ENCODE measurements around the gene PCNX3.

The PCNX3 gene

GRCh38 chr11:65639623-65640482 lies 24.3 kb downstream of the PCNX3 start:
- no peak for DNase-seq (ENCODE audit: low read depth in 2 of 2)

- no peak for DNase-seq (ENCODE audit: low read depth in 2 of 2)
Observed at GRCh38 chr11:65640483-65641296, 25.1 kb downstream of the PCNX3 start.

GRCh38 chr11:65641297-65642013 lies 25.9 kb downstream of the PCNX3 start:
- DNase-seq (ENCODE audit: low read depth in 2 of 2) = no peak

- no peak for DNase-seq (ENCODE audit: low read depth in 2 of 2)
Observed at GRCh38 chr11:65642014-65642671, 26.6 kb downstream of the PCNX3 start.

- no peak for DNase-seq (ENCODE audit: low read depth in 2 of 2)
Observed at GRCh38 chr11:65643971-65644370, 28.4 kb downstream of the PCNX3 start.

GRCh38 chr11:65644837-65645236 lies 29.3 kb downstream of the PCNX3 start:
- no peak for DNase-seq (ENCODE audit: low read depth in 2 of 2)

- DNase-seq (ENCODE audit: low read depth in 2 of 2) = no peak
Observed at GRCh38 chr11:65645710-65646109, 30.1 kb downstream of the PCNX3 start.

- no peak for DNase-seq (ENCODE audit: low read depth in 2 of 2)
Observed at GRCh38 chr11:65646288-65646957, 30.8 kb downstream of the PCNX3 start.

GRCh38 chr11:65646958-65647701 lies 31.6 kb downstream of the PCNX3 start:
- no peak for DNase-seq (ENCODE audit: low read depth in 2 of 2)

- DNase-seq (ENCODE audit: low read depth in 2 of 2) = no peak
Observed at GRCh38 chr11:65648997-65649493, 33.5 kb downstream of the PCNX3 start.

- DNase-seq (ENCODE audit: low read depth in 2 of 2) = no peak
Observed at GRCh38 chr11:65649656-65650546, 34.3 kb downstream of the PCNX3 start.

- DNase-seq (ENCODE audit: low read depth in 2 of 2) = no peak
Observed at GRCh38 chr11:65650547-65651338, 35.2 kb downstream of the PCNX3 start.

- no peak for DNase-seq (ENCODE audit: low read depth in 2 of 2)
Observed at GRCh38 chr11:65651339-65651588, 35.7 kb downstream of the PCNX3 start.

- no peak for DNase-seq (ENCODE audit: low read depth in 2 of 2)
Observed at GRCh38 chr11:65651589-65652510, 36.3 kb downstream of the PCNX3 start.

- DNase-seq (ENCODE audit: low read depth in 2 of 2) = peak; percentile 96 to 99
Observed at GRCh38 chr11:65652511-65653228, 37.1 kb downstream of the PCNX3 start.

- no peak for DNase-seq (ENCODE audit: low read depth in 2 of 2)
Observed at GRCh38 chr11:65653229-65654225, 38.0 kb downstream of the PCNX3 start.

Data from stimulated activated CD4-positive, alpha-beta T cell treated with anti-CD3 and anti-CD28 coated beads, Interleukin-1b, Interleukin-23, amount 100 ng/mL, for 4 hours (primary cell).